ENCODE data around the gene RIMBP3C.
"Not testable (repeated sequence)": the region's sequence is repeated elsewhere in the genome, so short reads cannot be mapped to it uniquely, and the experiment has no call there.

Gene RIMBP3C

GRCh38 chr22:21573750-21574494 lies 22.7 kb upstream of the RIMBP3C start:
- no peaks in the 10 kb centered on the region for H3K27me3 ChIP-seq
- intact Hi-C loops (cut with DNase I; ENCODE audit: low total_unique reads), result no loop called here
- peaks cover 0 to 75% (median 42%) of the 10 kb centered on the region in 4 donors for H3K4me1 ChIP-seq
- no peak for DNase-seq
- no peak for TF ChIP-seq CTCF (IDR thresholded peaks at IDR 0.05)
- H3K27ac ChIP-seq, result no peak overlapping the region
- no peak overlapping the region for H3K4me3 ChIP-seq
- H3K9me3 ChIP-seq, result no peaks in the 10 kb centered on the region
- H3K36me3 ChIP-seq, result no peaks in the 10 kb centered on the region

GRCh38 chr22:21573293-21573734 lies 22.1 kb upstream of the RIMBP3C start:
- H3K27me3 ChIP-seq, result no peaks in the 10 kb centered on the region
- H3K9me3 ChIP-seq, result no peaks in the 10 kb centered on the region
- intact Hi-C loops (cut with DNase I; ENCODE audit: low total_unique reads), result no loop called here
- TF ChIP-seq CTCF (IDR thresholded peaks at IDR 0.05), result no peak
- H3K4me1 ChIP-seq, result peaks cover 0 to 77% (median 48%) of the 10 kb centered on the region in 4 donors
- no peak for DNase-seq
- no peak overlapping the region for H3K27ac ChIP-seq
- H3K36me3 ChIP-seq, result no peaks in the 10 kb centered on the region
- no peak overlapping the region for H3K4me3 ChIP-seq

DNA sequence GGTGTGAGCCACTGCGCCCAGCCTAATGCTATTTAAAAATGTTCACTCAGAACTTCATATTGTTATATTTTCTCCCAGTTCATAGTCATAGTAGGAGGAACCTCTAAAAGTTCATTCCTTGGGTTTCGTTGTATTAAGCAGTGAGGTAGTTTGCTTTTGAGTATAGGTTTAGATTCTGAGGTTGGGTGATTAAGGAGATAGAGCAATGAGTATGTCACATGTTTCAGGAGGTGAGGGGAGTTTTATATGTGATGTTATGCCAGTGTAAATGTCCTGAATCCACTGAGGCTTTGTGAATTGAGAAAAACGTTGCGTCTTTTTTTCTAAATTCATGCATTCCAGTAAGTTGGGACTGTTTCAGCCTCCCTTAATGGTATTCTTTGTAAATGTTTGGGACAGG lies 20.4 kb upstream of the RIMBP3C start:
- Histone ChIP-seq H3K27ac (no peak overlapping the region), H3K36me3 (no peaks in the 10 kb centered on the region), H3K4me1 (peaks cover 0 to 62% (median 44%) of the 10 kb centered on the region in 4 donors), H3K9me3 (no peaks in the 10 kb centered on the region), H3K27me3 (no peaks in the 10 kb centered on the region), H3K4me3 (no peak overlapping the region)
- no peak for DNase-seq
- intact Hi-C loops (cut with DNase I; ENCODE audit: low total_unique reads), result no loop called here
- TF ChIP-seq CTCF (IDR thresholded peaks at IDR 0.05), result no peak

- DNase-seq, result no peak
- H3K27me3 ChIP-seq, result no peaks in the 10 kb centered on the region
- H3K4me1 ChIP-seq, result peaks cover 0 to 62% (median 44%) of the 10 kb centered on the region in 4 donors
- H3K4me3 ChIP-seq, result no peak overlapping the region
- H3K27ac ChIP-seq, result no peak overlapping the region
- H3K9me3 ChIP-seq, result no peaks in the 10 kb centered on the region
- no peak for TF ChIP-seq CTCF (IDR thresholded peaks at IDR 0.05)
- intact Hi-C loops (cut with DNase I; ENCODE audit: low total_unique reads), result no loop called here
- no peaks in the 10 kb centered on the region for H3K36me3 ChIP-seq
Measured at GRCh38 chr22:21570398-21570797, 19.1 kb upstream of the RIMBP3C start.

- Histone ChIP-seq H3K27me3 (no peaks in the 10 kb centered on the region), H3K36me3 (no peaks in the 10 kb centered on the region), H3K27ac (no peak overlapping the region), H3K4me1 (peaks cover 0 to 54% (median 40%) of the 10 kb centered on the region in 4 donors), H3K4me3 (peak overlapping the region in 1 of 2 donors; percentile 63), H3K9me3 (no peaks in the 10 kb centered on the region)
- DNase-seq, result no peak
- TF ChIP-seq CTCF (IDR thresholded peaks at IDR 0.05), result no peak
- intact Hi-C loops (cut with DNase I; ENCODE audit: low total_unique reads), result no loop called here
Measured at GRCh38 chr22:21569459-21570170, 18.4 kb upstream of the RIMBP3C start.

GRCh38 chr22:21569076-21569427 lies 17.8 kb upstream of the RIMBP3C start:
- peak overlapping the region; percentile 89 to 95 for H3K27ac ChIP-seq
- H3K27me3 ChIP-seq; intact Hi-C loops (cut with DNase I; ENCODE audit: low total_unique reads); H3K9me3 ChIP-seq; H3K36me3 ChIP-seq; DNase-seq: not testable (repeated sequence)
- peaks cover 0 to 48% (median 35%) of the 10 kb centered on the region in 4 donors for H3K4me1 ChIP-seq
- H3K4me3 ChIP-seq, result peak overlapping the region; percentile 63 to 90

All from tibial artery (tissue), 4 donors.